ENCODE results near the gene SENP1.

Gene SENP1

DNA sequence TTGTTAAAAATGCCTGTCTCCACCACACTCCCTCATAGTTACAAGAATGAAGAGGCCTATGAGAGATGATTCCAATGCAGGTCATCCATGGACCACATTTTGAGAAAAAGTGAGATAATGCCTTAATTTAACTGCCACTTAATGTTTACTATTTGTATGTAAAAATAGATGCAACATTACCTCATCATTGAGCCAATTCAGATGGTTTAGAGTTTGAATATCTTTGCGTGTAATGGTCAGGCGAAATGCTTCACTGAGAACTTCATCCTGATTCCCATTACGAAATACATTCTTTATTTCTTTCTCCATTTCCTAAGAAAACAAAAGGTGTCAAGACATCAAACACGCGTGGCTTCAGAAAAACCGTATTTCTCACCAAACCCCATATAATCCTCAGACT lies 42.3 kb downstream of the SENP1 start:
- DNase-seq: no peak

DNA sequence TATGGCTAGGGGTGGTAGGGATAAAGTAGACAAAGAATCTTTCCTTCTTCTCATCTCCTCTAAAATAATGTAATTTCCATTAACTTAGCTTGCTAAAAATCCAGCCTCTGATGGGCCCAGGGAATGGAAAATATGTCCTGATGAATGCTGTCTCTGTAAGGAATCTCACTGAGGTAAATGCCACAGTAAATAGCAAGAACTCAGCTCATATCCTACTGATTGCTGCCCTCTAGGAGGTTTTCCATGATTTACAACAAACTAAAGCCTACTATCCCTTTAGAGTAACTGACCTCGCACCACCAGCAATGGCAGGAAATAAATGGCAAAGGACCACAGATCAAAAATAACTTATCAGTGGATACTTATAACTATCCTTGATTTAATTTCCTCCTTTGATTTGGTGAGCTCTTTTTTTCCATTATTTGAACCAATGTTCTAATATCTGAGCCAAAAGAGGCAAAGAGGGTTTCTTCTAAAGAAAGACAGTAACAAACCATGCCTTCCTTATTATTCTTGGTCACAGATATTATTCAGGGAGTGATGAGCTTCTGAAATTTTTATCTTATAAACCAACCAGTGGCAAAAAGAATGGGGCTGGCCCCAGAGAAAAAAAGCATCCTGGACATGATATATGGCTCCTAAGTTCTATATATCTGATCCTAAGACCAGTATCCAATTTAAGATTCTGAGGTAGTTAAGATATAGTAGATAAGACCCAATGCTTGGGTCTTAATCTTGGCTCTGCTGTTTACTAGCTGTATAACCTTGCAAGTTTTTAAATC lies 43.8 kb downstream of the SENP1 start:
- no peak for DNase-seq

DNA sequence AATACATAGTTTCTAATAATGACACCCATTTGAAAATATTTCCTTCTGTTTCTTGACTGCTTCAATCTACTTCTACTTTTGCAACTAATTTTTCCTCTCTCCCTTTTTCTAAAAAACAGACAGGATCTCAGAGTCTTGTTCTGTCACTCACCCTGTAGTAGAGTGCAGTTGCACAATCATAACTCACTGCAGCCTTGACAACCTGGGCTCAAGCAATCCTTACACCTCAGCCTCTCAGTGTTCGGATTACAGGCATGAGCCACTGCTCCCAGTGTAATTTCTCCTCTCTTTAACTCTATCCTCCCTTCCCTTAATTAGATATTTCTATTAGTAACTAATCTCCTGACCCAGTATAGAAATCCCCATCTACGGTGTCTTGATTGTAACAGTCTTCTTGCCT lies 45.4 kb downstream of the SENP1 start:
- DNase-seq: no peak

DNA sequence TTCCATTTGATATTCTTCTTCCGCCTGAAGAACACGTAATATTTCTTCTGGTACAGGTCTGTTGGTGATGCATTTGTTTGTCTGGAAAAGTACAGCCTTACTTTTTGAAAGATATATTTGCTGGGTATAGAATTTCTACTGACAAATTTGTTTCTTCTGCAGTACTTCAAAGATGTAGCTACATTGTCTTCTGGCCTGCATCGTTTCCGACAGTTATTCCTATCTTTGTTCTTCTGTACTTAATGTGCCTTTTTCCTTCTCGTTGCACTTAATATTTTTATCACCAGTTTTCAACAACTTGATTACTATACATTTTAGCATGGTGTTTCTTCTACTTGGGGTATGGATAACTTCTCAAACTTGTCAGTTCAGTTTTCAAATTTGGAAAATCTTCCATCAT lies 47.1 kb downstream of the SENP1 start:
- DNase-seq: no peak

DNA sequence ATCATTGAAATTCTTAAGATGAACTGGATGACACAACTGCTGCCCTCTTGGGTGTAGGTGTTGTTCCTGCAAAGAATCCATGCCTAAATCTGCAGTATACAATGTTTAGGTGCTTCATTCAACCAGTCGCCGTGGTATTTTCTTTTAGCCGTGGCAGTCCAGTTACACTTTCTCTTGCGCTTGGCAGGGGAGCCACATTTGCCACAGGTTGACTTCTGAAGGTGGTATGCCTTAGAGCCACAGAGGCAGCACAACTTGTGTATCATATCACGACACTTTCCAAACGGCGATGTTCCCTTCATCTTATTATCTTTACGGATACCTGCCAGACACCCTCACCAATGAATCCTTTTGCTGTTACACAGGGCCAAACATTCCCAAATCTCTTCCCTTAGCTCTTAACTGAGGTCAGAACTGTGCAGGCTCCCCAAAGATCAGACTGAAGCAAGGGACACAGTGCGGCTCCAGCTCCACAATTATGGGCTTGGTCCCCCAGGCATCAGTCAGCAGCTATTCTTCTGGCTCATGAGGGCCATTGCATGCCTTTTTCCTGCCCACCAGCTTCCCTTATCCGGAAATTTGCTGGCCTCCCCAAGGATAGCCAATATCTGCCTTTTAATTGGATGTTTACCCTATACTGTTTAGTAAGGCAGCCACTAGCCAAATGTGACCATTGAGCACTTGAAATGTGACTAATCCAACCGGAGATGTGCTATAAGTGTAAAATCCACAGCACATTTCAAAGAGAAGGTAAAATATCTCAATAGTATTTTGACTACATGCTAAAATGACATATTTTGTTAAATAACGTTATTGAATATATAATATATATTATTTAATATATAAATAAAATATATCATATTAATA lies 50.7 kb downstream of the SENP1 start:
- DNase-seq: no peak

DNA sequence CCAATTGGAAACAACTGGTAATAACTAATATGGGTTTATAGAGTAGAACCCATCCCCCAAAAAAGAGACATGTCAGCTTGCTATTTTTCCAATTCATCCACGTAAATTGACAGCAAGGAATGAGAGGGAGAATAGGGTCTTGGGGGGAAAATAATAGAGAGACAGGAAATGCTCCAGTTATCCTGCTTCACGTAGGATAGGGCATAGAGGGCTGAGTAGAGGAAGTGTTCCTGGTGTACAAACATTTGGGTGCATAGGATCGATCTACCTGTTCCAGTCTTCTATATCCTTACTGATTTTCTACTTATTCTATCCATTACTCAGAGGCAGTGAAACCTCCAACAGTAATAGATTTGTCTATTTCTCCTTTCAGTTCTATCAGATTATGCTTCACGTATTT lies 52.0 kb downstream of the SENP1 start:
- no peak for DNase-seq

GRCh38 chr12:48053122-48053521 lies 52.8 kb downstream of the SENP1 start:
- DNase-seq: no peak

DNA sequence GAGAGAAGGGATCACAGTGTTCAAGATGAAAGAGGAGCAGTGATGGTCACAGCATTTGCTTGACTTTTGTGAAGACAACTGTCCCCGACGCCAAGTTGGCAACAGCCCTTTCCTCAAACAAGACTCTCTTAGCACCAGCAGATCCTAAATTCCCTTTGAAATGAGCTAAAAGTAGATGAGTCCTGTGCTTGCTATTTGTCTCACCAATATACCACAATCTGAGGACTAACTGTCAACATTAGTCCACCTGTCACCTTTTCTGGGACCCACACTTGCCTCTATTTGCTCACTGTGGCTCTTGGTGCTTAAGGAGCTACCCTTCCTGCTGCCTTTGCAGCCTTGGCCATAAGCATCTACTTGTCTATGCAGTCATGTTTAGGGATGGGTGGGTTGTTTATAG lies 54.2 kb downstream of the SENP1 start:
- DNase-seq: no peak

- DNase-seq: no peak
Observed at GRCh38 chr12:48050174-48050573, 55.7 kb downstream of the SENP1 start.

GRCh38 chr12:48045965-48046518 lies 59.8 kb downstream of the SENP1 start:
- DNase-seq: no peak

GRCh38 chr12:48045061-48045846 lies 60.6 kb downstream of the SENP1 start:
- no peak for DNase-seq

- DNase-seq: no peak
Observed at GRCh38 chr12:48044396-48044795, 61.5 kb downstream of the SENP1 start.

DNA sequence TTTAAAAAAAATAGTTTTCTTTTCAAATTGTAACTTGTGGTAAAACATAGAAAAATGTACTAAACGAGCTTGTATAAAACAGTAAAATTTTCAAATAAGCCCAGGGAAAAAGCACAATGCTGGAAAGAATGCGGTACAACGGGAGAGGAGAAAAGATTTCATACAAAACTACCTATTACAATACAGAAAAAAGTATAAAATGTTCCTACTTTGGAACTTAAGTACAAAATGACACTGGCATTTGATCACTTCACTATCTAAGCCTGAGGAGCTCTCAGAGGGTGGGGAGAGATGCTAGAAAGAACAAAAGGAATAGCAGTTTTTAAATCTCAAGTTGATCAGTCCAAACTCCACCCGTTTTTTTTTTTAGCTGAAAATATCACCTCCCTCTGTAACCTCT lies 62.1 kb downstream of the SENP1 start:
- no peak for DNase-seq

DNA sequence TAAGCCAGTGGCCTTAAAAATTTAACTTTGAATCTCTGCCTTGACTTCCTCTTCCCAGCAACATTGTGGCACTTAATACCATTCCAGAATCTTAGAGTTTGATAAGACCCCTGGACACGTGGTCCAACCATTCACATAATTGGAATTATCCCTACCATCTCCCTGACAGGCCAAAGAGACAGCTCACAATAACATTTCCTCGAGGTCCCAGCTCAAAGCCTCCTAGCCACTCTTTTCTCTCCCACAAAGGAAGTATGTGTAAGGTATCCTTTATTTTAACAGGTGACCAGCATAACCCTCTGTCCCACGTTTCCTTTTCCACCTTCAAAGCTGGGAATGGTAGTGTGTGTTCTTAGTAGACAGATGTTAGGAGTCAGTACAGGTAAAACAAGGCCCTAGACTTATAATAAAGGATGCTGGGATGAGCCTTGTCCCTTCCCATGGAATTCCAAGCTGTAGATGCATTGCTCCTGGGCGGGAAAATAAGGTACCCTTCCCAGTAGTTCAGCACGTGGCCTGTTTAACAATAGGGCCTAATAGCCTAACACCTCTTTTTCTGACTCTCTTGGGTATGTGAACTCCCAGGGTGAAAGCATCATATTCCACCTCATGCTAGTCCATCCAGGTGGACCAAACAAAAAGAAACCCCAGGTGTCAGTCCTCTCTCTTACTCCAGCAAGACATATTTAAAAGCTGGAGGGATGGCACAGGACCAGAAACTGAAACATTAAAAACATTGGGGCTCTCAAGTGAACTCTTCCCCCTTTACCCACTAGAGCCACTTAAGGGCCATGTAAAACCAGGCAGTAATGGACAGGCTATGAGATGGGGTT lies 64.1 kb downstream of the SENP1 start:
- DNase-seq: no peak

DNA sequence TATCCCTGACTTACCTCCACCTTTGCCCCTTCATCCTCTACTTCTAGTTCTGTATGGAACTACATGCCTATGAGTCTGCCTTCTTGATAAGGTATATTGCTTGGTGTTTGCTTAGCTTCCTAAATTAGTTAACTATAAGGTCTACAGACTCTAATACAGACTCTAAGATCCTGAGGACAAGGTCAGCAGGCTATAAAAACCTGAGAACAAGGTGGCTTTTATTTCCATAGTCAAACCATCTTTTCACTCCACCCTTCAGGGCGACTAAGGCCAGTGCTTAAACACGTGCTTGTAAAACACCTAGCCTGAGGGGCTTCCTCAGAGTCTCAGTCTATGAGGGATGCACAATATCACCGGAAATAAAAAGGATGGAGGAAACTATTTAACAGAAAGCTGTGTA lies 65.5 kb downstream of the SENP1 start:
- no peak for DNase-seq

DNA sequence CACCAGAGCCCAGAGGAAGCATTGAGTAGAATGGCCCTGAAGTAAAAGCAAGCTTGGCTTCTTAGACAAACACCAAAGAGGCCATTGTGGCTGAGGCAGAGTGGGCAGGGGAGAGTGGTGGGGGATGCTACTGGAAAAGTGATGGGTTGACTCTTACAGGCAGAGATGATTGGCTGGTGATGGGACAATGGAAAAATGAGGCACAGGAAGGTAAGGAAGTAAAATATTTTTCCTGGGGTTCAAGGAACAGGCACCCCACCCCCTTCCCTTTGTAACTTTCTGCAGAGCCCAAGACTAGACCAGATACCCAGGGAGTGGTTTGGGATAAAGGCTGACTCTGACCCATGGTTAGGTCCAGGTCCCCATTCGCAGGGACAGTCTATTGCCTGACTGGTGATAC lies 66.7 kb downstream of the SENP1 start:
- no peak for DNase-seq

DNA sequence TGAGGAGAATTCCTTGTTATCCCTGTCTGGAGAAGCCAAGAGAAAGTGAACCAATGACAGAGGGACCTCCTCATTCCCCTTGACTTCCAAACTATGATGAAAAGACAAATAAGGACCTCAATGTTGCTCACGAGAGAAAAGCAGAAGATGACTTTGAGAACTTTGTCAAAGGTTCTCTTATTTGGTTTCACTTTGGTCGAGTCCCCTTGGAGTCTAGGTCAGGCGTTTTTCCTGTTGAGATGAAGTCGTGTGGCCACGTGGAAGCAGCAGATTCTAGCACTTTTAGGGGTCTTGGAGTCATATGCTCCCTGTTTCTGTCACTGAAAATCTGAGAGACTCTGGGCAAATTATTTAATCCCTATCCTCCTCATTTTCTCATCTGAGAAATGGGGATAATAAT lies 67.8 kb downstream of the SENP1 start:
- DNase-seq: no peak

- no peak for DNase-seq
Observed at GRCh38 chr12:48037267-48037915, 68.5 kb downstream of the SENP1 start.

DNA sequence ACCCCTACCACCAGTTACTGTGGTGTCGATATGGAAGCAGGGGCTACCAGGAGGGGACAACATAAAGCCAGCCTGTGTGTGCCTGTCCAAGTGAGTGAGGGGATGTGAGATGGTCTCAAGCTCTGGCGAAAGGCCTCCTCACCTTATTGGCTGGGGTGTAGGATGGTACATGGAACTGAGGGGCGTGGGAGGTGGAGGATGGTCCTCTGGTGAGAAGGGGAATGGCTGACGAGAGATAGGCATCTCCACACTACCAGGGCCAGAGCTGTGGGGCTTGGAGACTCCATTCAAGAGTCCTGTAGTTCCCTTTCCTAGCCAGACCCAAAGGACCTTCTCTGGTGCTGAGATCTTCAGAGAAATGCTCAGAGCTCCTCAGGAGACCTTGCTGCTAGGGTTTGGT lies 69.1 kb downstream of the SENP1 start:
- DNase-seq: no peak

GRCh38 chr12:48034835-48035805 lies 70.8 kb downstream of the SENP1 start:
- no peak for DNase-seq
